ENCODE data around the gene ATOSB.

- TF ChIP-seq ZNF462 (CRISPR knock-in tag; IDR thresholded peaks at IDR 0.05), result no peak
- no peak for TF ChIP-seq CTCF (conservative IDR thresholded peaks at IDR 0.05; ENCODE audit: low read depth in 2 of 2)
- no peak for TF ChIP-seq EZH2phosphoT487 (IDR thresholded peaks at IDR 0.05; ENCODE audit: unreplicated experiment)
Observed at GRCh38 chr9:35060548-35061207, 55.0 kb downstream of the ATOSB start.

Data from GM23338 (cell line).